GM12874 (cell line): ENCODE measurements around the gene C16orf54.

Experiments used
- TF ChIP-seq, protein P1 (sequence below): IDR thresholded peaks from 2 replicates; pipeline ENCODE4 v1.5.1; 2011; ENCODE audit warnings: low read depth, mild to moderate bottlenecking, control low read depth, low read length, moderate library complexity; ENCODE audit not compliant: insufficient read depth

The C16orf54 gene

DNA sequence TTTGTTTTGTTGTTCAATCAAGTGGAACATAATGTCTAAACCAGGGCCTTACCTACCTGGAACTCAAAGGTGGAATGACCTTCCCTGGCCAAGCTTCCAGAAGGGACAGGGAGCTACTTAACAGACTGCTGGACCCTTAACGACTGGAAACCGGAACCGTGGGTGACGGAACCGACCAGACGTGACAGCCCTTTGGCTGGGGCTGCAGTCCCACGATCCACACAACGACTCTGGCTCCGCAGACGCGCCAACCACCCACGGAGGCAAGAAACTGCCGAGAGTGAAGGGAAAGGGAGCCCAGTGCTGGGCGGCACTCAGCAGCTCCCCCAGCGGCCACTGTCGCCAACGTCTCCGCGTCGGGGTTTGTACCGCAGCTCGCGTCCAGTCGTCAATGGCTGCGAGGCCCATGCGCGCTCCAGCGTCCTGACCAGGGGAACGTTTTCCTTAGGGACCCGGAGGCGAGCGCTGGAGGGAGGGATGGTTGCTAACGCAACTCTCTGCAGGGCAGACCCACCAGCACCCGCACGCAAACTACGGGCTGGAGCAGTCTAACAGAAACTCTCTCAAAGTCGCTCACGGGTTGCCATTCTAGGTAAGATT lies 39.2 kb upstream of the C16orf54 start:
- TF ChIP-seq, protein P1, sequence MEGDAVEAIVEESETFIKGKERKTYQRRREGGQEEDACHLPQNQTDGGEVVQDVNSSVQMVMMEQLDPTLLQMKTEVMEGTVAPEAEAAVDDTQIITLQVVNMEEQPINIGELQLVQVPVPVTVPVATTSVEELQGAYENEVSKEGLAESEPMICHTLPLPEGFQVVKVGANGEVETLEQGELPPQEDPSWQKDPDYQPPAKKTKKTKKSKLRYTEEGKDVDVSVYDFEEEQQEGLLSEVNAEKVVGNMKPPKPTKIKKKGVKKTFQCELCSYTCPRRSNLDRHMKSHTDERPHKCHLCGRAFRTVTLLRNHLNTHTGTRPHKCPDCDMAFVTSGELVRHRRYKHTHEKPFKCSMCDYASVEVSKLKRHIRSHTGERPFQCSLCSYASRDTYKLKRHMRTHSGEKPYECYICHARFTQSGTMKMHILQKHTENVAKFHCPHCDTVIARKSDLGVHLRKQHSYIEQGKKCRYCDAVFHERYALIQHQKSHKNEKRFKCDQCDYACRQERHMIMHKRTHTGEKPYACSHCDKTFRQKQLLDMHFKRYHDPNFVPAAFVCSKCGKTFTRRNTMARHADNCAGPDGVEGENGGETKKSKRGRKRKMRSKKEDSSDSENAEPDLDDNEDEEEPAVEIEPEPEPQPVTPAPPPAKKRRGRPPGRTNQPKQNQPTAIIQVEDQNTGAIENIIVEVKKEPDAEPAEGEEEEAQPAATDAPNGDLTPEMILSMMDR, result peak; percentile 80

DNA sequence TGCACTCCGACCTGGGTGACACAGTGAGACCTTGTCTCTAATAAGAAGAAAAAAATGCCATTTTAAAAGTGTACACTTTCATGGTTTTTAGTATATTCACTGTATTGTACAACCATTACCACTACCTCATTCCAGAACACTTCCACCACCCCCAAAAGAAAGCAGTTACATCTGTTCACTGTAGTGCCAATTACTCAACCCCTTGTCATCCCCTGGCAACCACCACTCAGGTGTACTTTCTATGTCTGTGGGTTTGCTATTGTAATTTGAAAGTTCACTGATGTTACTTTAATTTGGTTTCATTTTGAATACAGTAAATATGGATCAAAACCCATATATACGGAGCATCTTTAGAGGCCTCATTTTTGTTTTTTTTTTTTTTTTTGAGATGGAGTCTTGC lies 38.4 kb upstream of the C16orf54 start:
- TF ChIP-seq, protein P1, result no peak

DNA sequence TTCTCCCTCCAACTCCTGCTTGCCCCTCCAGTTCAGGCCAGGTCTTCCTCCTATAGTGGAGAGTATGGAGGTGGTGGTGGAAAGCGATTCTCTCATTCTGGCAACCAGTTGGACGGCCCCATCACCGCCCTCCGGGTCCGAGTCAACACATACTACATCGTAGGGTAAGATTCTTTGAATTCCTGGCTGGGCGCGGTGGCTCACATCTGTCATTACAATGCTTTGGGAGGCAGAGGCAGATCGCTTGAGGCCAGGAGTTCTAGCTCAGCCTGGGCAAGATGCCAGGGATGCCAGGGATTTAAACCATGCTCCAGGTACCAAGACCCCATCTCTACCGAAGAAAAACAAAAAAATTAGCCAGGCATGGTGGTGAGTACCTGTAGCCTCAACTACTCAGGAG lies 33.7 kb upstream of the C16orf54 start:
- TF ChIP-seq, protein P1, result no peak

DNA sequence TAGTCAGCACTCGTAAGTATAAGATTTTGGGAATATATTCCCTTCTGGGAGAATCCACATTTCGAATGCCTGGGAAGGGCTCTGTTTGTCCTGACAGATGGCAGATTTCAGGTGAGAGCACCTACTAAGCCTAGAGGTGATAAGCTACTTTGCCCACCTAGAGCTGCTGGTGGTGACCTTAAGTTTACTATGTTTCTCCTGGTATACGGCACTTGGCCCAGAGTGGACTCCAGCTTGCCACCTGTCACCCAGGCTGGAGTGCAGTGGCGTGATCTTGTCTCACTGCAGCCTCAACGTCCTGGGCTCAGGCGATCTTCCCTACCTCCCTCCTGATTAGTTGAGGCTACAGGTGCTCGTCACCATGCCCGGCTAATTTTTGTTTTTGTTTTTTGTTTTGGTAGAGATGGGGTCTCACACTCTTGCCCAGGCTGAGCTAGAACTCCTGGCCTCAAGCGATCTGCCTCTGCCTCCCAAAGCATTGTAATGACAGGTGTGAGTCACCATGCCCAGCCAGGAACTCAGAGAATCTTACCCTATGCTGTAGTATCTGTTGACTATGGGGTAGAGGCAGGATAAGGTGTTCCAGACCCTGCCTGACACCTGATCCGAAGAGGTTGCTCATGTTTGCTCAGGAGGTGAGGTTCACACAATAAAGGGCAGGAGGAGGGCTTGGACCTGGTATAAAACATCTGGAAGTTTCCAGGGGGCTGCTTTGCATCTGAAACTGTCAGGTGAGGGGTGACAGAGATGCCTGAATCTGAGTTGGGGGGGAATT lies 32.0 kb upstream of the C16orf54 start, which contains the start of gene ZG16:
Gene ZG16, plus strand, starts transcription at position 681 of the 775 bp plus-strand sequence. CDS start 1,011 bp downstream, outside the sequence.
- TF ChIP-seq, protein P1, result no peak

DNA sequence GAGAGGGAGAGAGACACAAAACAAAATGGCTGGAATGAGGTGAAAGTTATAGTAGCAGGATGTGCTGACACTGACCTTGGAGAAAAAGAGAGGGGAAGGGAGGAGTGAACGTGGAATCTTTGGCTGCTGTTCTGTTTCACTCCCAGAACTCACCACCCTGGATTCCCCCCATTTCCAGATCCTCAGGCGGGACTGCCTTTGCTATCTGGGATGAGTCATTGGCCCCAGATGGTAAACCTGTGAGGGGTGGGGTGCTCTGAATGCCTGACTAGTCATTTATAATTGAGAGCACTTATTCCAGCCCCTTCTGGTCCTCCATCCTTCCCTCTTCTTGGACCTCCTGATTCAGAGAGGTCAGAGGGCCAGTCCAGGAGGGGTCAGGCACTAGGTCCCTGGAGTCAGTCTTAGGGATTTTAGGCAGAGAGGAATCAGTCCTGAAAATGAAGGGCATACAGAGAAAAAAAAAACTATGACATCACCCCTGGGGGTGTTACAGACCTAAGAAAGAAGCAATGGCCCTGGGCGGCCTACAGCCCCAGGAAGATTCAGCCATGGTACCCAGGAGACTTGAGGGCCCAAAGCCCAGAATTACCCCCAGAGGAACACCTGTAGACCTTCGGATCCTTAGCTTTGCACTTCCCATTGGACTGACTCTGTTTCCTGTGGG lies 30.1 kb upstream of the C16orf54 start:
- TF ChIP-seq, protein P1, result no peak

DNA sequence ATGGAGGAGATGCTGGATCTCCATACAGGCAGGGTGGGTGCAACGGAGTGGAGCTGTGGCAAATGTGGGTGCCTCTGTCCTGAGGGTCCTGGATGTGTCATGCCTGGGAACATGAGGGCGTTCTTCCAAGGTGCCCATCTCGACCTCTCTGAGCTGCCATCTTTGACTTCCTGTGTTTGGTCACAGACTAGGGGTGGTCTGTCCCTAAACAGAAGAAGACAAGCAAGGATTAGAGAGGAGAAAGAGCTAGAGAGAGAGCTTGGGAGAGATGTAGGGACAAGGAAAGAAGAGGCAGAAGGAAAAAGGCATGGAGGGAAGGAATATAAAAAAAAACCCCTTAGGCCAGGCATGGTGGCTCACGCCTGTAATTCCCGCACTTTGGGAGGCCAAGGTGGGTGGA lies 28.9 kb upstream of the C16orf54 start:
- TF ChIP-seq, protein P1, result no peak

DNA sequence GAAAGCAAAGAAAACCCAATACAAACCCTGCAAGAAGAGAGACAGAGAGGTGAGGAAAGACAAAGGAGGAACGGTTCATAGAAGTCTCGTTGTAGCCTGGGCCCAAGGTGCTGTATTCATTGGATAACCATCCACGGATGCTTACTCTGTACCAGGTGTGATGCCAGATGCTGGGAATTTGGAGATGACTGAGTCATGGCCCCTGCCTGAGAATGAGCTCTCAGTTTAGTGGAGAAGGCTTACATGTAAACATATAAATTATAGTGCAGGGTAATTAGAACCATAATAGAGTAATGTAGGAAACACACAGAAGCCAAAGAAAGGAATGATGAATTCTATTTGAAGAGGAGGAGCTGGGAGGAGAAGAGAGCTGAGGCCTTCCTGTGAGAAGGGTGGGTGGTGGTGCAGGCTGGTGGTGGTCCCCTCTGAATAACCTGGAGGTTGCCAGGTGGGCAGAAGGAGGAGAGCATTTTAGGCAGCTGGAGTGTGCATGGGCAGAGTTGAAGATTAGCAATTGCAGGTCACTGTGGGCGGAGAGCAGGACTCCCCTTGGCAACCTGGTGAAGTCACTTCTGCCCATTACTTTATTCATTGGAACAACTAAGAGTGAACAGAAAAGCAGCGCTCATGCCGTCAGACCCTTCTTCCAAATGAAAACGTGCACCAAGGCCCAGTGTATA lies 24.6 kb upstream of the C16orf54 start:
- TF ChIP-seq, protein P1, result no peak
